GM18907 (cell line): ENCODE data around the gene ALDH3B1.

Experiments
- ATAC-seq: cut with Tn5 transposase; IDR thresholded peaks from one replicate; pipeline ENCODE4 v1.9.1; 2021; ENCODE audit warnings: mild to moderate bottlenecking, moderate library complexity; ENCODE audit not compliant: unreplicated experiment

ALDH3B1 gene

GRCh38 chr11:68012044-68012842 lies 2.1 kb downstream of the ALDH3B1 start:
- ATAC-seq = no peak

DNA sequence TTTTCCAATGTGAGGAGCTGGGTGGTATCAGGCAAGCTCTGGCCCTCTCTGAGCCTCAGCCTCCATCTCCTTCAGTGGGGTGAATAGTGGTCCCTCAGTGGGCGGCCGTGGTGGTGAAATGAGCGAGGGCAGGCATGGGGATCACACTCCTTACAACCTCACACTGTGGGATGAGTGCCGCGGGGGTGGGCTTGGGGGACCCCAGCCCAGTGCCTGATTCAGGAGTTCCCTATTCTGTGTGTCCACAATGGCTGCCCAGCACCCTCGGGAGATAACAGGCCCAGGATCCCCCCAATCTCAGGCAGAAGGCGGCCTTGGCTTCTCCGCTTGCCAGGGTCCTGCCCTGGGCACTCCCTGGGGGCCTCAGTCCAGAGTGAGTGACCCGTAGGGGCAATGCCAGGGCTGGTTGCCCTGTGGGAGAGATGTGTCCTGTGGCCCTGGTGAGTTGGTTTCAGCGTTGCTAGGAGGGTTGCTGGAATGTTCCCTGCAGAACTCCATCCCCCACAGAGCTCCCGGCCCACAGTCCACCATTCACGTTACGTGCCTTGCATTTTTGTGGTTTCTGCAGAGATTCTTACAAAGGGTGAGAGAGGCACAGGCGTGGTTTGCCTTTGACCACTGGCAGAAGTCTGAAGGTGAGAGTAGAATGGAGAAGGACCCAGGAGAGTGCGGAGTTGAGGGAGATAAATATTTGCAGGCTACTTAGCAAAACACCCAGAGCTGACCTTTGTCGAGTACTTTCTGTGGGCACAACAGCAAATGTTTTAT lies 2.9 kb downstream of the ALDH3B1 start:
- no peak for ATAC-seq

DNA sequence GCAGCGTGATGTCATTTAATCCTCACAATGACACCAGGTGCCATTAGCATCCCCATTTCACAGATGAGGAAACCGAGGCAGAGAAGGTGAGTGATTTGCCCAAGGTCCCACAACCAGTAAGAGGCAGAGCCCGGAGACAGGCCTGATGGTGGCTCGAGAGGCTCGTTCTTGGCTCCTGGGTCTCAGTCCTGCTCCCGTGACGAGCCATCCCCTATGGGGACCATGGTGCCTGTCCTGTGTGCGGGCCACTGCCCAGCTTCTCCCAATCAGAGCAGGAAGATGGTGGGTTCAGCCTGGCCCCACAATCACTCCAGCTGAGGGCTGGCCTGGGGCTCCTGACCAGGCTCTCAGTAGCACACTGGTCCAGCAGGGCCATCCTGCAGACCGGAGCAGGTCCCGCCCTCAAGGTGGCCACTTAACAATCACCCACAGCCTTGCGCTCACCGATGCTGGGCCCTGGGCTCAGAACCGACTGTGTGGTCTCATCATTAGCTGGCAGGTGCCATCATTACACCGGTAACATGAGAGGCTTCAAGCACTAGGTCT lies 3.6 kb downstream of the ALDH3B1 start:
- ATAC-seq = no peak

DNA sequence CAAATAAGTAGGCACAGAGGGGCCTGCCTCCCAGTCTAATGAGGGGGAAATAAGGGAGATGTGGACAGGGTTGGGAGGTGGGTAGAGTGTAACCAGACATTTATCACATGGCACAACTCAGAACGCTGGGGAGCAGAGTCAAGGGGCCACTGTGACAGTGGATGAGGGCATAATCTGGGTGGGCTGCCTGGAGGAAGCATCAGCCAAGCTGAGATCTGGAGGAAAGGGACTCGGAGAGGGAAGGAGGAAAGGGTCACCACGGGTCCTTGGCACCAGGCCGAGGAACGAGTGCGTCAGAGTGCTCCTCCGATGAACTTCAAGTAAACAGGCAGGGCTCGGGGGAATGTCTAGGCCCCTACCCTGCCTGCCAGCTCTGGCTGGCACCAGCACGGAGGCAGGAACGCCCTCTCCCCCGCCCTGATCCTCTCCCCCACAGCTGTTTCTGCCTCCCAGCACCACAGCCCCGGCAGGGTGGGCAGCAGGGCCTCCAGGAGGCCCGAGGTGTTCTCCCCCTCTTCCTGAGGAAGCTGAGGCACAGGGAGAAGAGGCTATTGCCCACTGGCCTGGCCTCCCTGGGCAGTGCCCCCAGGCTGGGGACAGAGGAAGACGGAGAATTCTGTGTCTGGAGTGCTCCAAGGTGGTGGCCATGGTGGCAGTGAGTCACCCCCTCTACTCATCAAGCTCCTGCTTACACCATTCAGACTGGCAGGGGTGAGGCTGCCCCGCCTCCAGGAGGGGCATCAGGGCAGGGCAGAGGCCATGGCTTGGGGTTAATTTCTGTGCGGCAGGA lies 4.2 kb downstream of the ALDH3B1 start:
- ATAC-seq = no peak

GRCh38 chr11:68014947-68015447 lies 4.9 kb downstream of the ALDH3B1 start:
- ATAC-seq = no peak

GRCh38 chr11:68015467-68015866 lies 5.3 kb downstream of the ALDH3B1 start:
- no peak for ATAC-seq

GRCh38 chr11:68016161-68016903 lies 6.2 kb downstream of the ALDH3B1 start:
- no peak for ATAC-seq

DNA sequence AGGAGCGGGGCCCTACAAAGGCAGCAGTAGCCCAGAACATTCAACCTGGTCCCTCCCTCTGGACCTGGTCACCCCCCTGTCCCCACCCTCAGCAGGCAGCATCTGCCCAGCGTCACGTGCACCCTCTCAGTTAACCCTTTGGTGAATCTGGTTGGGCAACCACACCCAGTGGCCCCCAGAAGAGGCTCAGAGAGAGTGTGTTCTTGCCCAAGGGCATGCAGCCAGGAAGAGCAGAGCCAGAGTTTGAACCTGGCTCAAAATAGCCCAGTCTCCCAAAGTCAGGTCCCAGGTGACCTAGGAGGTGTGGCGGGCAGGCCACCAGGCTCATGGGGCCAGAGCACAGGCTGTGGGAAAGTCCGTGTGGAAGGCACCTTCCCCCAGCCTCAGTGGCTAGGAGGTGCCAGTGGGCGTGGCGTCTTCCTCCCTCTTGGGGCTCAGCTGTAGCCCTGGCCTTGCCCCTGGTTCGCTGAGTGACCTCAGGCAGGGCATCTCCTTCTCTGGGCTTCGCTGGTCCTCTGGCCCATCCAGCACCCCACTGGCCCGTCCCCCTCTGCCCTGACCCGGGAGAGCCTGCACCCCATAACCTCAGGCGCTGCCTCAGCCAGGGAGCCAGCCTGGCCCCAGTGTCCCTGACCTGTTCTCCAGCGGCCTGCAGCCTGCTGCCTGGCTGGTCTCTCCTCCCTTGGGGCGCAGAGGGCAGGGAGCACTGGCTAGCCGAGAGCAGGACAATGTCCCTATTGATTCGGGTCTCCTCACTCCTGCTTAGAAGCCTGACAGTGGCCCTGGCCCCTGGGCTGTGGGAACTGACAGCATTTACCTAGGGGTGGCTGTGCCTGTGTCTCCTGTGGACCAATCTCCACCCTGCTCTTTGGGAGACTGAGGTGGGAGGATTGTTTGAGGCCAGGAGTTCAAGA lies 7.0 kb downstream of the ALDH3B1 start:
- no peak for ATAC-seq

DNA sequence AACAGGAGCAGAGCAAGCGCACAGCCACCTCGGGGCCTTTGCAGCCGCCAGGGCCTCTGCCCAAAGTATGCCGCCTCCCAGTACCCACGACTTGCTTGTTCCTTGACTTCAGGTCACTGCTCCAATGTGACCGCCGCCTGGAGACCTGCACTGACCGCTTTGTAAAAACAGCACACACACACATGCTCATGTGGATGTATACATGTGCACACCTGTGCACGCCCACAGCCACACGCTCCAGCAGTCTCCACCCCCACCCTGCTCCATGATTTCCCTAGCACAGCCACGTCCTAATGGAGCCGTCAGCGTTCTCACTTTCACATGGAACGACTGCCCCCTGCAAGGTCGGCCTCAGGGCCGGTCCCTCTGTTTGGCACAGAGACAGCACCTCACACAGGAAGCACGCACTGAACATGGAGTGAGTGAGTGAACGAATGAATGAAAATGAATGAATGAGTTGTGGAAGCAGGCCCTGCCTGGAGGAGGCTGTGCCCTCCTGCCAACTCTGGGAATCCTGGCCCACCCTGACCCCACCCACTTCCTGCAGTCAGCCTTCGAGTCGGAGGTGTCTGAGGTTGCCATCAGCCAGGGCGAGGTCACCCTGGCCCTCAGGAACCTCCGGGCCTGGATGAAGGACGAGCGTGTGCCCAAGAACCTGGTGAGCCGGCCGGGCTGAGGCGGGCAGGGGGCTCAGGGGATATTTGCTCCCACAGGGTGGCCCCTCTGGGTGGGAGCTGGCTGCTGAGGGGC lies 8.0 kb downstream of the ALDH3B1 start:
- no peak for ATAC-seq

- no peak for ATAC-seq
Observed at GRCh38 chr11:68018730-68019190, 8.6 kb downstream of the ALDH3B1 start.

- no peak for ATAC-seq
Observed at GRCh38 chr11:68019486-68019885, 9.4 kb downstream of the ALDH3B1 start.

DNA sequence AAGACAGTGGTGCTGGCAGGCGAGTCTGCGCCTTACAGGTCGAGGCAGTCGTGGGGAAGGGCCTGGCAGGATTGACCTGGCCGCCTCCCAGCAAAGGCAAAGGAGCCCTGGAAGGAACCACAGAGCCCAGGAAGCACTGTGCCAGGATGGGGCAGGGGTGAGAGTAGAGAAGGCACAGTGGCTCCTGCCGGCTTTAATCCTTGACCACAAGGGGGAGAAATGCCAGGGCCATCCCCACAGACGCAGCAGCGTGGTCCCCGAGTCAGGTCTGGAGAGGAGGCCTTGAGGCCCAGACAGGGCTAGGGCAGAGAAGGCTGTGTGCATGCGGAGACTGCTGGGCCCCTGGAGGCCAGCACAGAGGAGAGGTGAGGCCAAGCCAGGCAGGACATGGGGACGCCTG lies 10.4 kb downstream of the ALDH3B1 start:
- no peak for ATAC-seq

DNA sequence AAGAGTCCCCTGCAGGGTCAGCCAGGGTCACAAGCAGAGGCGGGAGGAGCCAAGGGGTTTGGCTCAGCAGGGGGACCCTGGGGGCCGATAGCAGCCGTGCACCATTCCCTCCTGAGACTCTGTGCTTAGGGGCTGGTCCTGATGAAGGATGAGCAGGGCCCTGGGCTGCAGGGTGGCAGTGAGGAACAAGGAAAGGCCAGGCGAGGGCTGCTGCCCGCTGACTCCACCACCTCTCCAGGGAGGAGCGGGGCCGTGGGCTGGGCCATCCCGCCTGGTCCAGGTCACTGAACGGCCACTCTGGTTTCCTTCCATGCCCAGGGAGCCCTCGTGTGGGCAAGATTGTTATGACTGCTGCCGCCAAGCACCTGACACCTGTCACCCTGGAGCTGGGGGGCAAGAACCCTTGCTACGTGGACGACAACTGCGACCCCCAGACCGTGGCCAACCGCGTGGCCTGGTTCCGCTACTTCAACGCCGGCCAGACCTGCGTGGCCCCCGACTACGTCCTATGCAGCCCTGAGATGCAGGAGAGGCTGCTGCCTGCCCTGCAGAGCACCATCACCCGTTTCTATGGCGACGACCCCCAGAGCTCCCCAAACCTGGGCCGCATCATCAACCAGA lies 11.2 kb downstream of the ALDH3B1 start:
- no peak for ATAC-seq

DNA sequence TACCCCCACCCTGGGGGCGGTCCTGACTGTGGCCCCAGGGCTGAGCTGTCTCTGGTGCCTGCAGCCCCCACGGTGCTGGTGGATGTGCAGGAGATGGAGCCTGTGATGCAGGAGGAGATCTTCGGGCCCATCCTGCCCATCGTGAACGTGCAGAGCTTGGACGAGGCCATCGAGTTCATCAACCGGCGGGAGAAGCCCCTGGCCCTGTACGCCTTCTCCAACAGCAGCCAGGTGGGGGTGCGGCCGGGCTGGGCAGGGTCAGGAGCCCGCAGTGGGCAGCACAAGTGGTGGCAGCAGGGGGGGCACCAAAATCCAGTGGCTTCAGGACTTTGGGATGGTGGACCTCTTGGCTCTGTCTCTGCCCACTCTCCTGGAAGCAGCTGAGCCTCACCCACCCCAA lies 12.4 kb downstream of the ALDH3B1 start:
- ATAC-seq = no peak

- ATAC-seq = no peak
Observed at GRCh38 chr11:68024508-68024907, 14.4 kb downstream of the ALDH3B1 start.

- ATAC-seq = no peak
Observed at GRCh38 chr11:68025047-68025446, 14.9 kb downstream of the ALDH3B1 start.

DNA sequence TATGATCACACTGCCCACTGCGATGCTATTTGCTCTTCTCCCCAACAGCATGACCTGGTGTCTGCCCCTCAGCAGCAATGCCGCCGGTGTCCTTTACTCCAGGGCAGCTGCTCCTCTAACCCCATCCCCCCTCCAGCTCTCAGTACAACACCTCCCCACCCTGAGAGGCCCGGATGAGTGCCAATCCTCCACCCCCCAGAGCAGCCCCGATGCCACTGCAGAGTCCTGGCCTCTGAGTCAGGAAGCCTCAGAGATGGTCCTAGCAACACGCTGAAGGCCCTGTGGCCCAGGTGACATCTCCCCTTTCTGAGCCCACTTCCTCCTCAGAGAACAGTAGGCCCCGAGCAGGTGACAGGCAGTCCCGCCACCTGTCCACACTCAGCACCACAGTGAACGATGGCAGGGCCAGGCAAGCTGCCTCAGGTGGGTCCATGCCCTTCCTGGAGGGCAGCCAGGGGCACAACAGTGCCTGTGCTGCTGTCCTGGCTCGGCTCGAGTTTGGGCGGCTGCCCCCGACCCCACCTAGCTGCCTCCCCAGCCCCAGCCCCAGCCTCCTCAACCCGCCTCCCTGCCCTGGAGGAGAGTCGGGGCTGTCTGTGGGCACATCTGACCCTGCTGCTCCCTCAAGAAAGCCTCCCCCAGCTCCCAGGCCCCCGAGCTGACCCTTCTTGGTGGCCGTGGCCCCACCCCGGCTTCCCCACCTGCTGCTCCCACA lies 16.4 kb downstream of the ALDH3B1 start:
- ATAC-seq = no peak
